Measurements from ENCODE around the gene ADAD1.
A peak's percentile ranks its signal among the peaks of the same experiment; 100 is the strongest.

Gene ADAD1

DNA sequence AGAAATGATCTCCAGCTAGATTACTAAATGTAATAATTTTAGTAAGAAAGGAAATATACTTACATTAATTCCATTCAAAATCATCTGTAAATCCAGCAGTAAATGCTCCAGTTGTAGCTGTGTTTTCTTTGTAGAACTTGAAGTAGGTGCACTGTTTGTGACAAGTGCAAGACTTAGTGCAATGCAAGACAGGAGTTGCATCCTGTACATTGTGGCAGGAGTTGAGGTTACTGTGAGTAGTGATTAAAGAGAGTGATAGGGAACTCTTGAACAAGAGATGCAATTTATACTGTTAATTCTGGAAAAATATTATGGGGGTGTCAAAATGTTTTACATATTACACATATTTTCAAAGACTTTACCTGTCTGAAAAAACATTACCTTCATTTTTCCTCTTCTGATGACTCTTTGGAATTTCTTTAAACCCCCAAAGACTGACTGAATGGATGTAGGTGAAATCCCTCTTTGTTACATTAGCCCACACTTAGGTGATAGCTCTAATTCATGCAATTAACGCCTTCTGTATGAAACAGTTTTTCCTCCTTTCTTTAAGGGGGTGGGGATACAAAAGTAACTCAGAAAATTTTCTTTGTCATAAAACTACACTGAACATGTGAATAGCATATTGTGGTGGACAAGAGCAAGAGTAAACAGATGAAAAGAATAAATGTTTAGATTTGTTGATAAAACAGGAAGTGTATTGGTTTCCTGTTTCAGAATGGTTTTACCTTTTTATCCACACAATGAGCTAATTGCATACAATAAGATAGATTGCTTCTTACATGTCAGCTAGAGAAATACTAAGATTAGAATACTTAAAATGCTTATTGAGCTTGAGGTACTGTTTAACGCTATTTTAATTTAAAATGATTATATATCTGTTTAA, 77.7 kb downstream of the ADAD1 start, which contains the start of gene IL2:
Gene IL2 (minus strand): TSS at position 495 of the 886 bp plus-strand sequence. CDS start 285 bp downstream, at position 210.
- no peak for DNase-seq

DNA sequence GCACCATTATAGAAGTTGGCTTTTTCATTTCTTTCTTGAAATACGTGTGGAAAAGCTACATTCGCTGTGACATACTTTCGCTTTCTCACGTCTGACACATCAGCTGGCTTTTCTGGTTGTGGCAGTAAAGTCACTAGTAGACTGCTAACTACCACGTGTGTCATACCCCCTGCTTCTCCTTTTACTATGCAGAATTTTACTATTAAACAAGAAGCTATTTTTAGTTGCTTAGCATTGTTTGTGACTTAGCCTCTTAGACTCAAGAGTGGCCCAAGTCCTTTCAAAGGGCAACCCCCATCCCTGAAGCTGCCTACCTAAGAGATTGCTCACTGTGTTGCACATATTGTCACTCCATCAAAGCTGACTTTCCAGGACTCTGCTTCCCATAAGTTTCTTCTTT, 79.8 kb downstream of the ADAD1 start:
- DNase-seq, result no peak

GRCh38 chr4:122469457-122469856, 90.6 kb downstream of the ADAD1 start:
- no peak for DNase-seq

DNA sequence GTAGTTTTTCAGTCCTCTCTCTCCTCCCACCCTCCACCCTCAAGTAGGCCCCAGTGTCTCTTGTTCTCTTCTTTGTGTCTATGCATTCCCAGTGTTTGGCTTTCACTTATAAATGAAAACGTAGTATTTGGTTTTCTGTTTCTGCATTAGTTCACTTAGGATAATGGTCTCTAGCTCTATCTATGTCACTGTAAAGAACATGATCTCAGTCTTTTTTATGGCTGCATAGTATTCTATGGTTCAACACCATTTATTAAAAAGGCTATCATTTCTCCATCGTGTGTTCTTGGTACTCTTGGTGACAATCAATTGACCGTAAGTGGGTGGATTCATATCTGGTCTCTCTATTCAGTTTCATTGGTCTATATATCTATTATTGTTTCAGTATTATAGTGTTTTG, 96.4 kb downstream of the ADAD1 start:
- DNase-seq, result no peak

GRCh38 chr4:122476126-122476525, 97.3 kb downstream of the ADAD1 start:
- DNase-seq, result peak; percentile 34

- no peak for DNase-seq
These were observed 97.9 kb downstream of the ADAD1 start for GRCh38 chr4:122476745-122477144.

Measured in kidney glomerular epithelial cell (primary cell).